GM12892 (cell line): Measurements from ENCODE around the gene BANF2.
A peak's percentile ranks its signal among the peaks of the same experiment; 100 is the strongest.

ENCODE experiments used
- DNase-seq: peaks from one replicate; pipeline ENCODE4 v3.0.0; 2011; ENCODE audit not compliant: insufficient read length
- FAIRE-seq: peaks from 2 replicates; lab custom pipeline; 2011; peaks lifted over from hg19 to GRCh38; lab: Jason Lieb, UNC
- POLR2A ChIP-seq: IDR thresholded peaks from 2 replicates; pipeline ENCODE4 v1.6.1; 2011; ENCODE audit warnings: low read depth, low read length, control low read depth
- POLR2AphosphoS5 ChIP-seq: IDR thresholded peaks from 2 replicates; pipeline ENCODE4 v1.6.1; 2011; ENCODE audit warnings: low read depth, low read length, control low read depth
- TAF1 ChIP-seq: IDR thresholded peaks from 2 replicates; pipeline ENCODE4 v1.6.1; 2011; ENCODE audit warnings: low read depth, mild to moderate bottlenecking, control low read depth, low read length, borderline replicate concordance

The BANF2 gene

DNA sequence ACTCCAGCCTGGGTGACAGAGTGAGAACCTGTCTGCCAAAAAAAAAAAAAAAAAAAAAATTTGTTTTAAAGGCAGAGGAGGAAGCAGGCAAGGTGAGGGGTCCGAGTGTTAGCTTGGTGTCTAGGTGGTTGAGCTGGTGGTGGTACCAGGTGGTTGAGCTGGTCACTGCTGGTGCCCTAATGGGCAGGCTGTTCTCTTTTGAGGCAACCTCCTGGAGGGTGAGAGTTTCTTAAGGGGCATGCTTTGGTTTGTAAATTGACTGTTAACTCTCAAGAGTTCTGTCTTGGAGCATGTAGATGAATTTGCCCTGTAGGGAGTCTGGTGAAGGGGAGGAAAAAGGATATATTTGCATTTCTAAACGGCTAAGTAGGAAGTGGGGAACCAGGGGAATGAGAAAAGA is 52.7 kb downstream of the BANF2 start:
- TF ChIP-seq POLR2A (no peak), TAF1 (no peak), POLR2AphosphoS5 (no peak)
- DNase-seq = no peak
- FAIRE-seq = no peak

DNA sequence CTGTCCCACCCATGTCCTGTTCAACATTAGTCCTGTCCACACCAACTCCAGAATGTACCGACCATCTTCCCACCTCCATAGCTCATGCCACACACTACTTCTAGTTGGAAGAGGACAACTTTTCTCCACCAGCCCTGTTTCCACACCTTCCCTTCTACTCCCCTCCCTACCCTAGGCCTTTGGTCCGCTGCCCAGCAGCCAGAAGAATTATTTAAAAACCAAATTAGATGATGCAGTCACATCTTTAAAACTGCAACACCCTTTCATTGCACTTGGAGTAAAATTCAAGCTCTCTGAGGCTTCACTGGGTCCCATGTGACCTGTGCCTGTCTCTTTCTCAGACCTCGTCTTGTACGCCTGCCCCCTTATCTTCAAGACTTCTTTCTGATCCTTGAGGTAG is 53.8 kb downstream of the BANF2 start:
- FAIRE-seq = no peak
- TF ChIP-seq POLR2A (no peak), POLR2AphosphoS5 (no peak), TAF1 (no peak)
- no peak for DNase-seq

DNA sequence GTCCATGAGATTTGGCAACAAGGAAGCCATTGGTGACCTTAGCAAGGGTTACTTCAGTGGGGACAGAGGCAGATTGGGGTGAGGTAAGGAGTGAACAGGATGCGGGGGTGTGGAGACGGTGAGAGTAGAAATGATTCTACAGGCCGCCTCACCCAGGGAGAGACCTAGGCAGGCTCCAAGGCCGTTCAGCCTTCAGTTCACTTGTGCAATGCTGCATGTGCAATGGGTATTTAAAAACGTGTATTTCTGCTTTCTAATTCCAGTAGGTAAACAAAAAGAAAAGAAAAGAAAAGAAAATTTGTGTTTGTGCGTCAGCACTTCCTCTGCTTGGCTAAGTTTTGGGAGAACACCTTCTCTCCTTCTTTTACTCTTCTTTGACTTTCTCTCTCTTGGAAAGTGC is 56.8 kb downstream of the BANF2 start:
- FAIRE-seq = no peak
- no peak for DNase-seq
- no peak for TF ChIP-seq TAF1
- TF ChIP-seq POLR2A = no peak
- no peak for TF ChIP-seq POLR2AphosphoS5

DNA sequence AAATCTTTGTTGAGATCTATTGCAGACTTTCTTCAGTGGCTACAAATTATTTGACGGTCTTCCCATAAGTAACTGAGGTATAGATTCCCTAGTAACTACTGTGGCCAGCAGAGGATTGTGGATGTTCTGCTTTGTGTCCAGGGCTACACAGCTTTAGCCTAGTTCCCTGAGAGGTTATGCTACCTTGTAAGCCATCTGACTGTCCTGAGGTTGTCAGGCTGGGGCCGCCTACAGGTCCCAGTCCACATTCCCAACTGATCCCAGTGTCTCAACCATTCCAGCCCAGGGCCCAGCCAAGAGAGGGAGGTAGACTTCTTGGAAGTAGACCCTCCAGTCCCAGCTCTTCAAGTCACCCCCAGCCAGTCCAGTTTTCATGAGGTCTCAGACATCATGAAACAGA is 57.7 kb downstream of the BANF2 start:
- FAIRE-seq (no peak), DNase-seq (no peak)
- TF ChIP-seq POLR2AphosphoS5 (no peak), TAF1 (no peak), POLR2A (no peak)

DNA sequence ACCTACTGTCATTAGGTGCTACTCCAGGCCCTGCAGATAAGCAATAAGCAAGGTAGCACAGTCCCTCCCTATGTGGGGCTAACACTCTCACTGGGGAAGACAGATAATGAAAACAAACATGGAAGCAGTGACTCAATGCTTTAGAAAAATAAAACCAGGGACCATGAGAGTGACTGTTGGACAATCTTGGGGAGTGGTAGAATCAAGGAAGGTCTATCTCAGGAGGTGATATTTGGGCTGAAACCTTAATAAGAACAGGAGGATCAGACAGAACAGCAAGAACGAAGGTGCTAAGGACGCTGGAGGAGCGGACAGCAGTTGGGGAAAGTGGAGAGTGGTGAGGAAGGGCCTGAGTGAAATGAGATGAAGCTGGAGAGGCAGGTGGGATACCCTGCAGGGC is 58.2 kb downstream of the BANF2 start:
- DNase-seq (no peak), FAIRE-seq (no peak)
- TF ChIP-seq TAF1 (no peak), POLR2A (no peak), POLR2AphosphoS5 (no peak)

DNA sequence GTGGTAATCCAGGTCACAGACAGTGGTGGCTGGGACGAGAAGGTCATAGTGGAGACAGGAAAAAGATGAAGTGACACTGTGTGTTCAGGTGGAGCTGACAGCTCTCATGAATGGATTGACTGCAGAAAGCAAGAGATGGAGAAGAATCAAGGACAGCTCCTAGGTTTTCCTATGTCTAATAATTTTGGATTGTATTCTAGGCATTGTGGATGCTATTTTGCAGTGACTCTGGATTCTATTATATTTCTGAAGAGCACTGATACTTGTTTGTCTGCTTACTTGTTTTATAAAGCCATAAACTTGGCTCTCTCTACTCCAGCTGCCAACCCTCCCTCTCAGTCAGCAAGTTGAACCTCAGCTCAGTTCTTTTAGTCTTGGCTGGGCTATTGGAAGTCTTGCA is 58.7 kb downstream of the BANF2 start:
- TF ChIP-seq POLR2A (no peak), TAF1 (no peak), POLR2AphosphoS5 (no peak)
- FAIRE-seq (no peak), DNase-seq (no peak)

DNA sequence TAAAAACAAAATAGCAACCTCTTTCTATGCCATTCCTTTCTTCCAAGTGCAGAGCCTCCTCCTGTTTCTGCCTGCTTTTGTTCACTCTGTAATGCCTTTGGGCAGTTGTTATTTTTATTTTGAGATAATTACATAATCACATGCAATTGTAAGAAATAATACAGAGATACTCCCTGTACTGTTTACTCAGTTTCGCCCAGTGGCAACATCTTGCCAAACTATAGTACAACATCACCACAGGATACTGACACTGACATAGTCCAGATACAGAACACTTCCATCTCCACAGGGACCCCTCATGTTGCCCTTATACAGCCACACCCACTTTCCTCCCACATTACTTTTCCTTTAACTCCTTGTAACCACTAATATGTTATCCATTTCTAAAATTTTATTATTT is 59.7 kb downstream of the BANF2 start:
- FAIRE-seq = no peak
- no peak for TF ChIP-seq POLR2A
- TF ChIP-seq TAF1 = no peak
- no peak for TF ChIP-seq POLR2AphosphoS5
- DNase-seq = no peak

DNA sequence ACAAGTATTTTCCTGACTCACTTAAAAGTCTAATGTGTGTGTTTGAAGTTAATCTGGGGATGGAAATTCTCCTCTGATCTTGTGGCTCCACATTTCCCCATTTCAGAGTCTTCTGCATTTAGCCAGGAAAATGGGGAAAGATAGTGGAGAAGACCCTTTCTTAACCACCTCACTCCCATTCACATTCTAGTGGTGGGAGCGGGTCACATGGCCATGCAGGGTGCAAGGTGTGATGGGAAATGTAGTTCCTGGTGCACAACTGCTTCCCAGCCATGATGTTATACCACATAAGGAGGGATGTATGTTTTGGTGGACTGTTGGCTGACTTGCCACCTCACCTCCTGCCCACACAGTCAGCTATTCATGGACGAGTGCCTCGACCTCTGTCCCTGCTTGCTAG is 61.8 kb downstream of the BANF2 start:
- TF ChIP-seq POLR2AphosphoS5 = no peak
- no peak for TF ChIP-seq POLR2A
- no peak for TF ChIP-seq TAF1
- DNase-seq = no peak
- FAIRE-seq = peak; percentile 78

DNA sequence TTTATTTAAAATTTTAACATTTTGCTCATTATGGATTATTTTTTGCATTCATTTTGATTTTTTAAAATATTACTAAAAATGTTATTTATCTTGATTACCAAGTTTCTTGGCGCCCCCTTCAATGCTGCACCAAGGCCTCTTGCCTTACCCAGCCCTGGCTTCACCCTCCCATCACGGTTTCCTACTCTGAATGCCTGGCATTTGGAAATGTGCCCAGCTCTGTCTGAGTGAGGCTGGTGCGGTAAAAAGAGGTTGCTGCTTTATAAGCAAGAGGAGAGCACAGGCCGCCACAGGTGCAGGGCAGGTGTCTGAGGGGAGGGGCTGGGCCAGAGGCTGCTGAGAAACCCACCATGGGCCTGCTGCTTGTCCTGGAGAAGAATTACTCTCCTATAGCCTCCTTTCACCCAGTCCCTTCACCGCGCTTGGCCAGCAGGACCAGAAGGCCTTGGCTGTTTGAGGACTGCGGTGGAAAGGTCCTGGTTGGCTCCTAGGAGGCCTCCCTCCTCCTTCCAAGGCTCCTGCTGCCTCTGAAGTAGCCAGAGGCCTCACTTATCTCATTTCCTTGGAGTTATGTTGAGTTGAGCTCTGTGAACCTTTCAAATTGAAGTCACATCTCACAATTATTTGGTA is 62.6 kb downstream of the BANF2 start:
- TF ChIP-seq POLR2AphosphoS5 = no peak
- no peak for TF ChIP-seq TAF1
- no peak for TF ChIP-seq POLR2A
- DNase-seq (no peak), FAIRE-seq (no peak)

DNA sequence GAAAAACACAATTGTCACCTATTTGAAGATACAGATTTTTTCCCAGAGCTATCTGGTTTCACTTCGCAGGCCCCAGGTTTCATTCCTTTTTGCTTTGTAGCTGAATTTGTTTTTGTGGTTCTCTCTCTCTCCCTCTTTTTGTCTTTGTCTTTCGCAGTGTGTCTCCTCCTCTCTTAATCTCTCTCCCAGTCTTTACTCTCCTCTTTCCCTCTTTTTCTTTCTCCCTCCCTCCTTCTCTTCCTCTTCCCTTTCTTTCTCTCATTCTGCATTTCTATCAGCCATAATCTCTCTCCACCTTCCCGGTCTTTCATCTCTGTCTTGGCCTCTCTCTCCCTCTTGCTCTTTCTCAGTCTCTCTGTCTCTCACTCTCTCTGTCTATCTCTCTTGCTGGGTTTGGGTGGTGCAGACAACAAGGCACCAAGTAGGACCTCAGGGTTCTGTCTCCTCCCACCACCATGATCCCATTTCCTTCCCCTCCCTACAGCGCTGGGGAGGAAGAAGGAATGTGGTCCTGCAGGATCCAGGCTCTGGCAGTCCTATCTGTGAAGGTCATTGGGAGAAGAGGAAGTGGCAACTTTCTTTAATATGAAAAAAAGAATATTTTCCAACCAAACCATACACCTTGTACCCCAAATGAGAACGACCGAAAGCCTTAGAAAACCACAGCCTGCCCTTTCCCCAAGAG is 63.2 kb downstream of the BANF2 start:
- FAIRE-seq (no peak), DNase-seq (no peak)
- TF ChIP-seq POLR2A (no peak), POLR2AphosphoS5 (no peak), TAF1 (no peak)

DNA sequence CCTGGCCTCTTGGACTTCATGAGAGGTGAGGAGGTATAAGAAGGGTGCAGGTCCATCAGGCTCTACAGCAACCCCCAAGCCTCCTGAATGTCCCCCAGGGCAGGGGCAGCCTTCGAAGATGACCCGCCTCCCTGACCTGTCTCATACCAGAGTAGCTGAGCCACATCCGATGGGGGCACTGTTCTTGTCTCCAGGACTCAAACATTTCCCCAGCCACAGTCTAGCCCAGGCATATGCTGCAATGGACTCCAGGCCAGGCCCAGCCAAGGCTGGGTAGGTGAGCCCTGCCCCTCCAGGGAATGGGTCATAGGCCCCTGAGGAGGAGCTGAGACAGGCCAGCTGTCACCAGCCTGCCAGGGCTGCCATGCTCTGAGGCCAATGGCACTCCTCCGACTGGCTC is 65.3 kb downstream of the BANF2 start:
- DNase-seq (no peak), FAIRE-seq (no peak)
- TF ChIP-seq POLR2AphosphoS5 = no peak
- no peak for TF ChIP-seq TAF1
- no peak for TF ChIP-seq POLR2A

DNA sequence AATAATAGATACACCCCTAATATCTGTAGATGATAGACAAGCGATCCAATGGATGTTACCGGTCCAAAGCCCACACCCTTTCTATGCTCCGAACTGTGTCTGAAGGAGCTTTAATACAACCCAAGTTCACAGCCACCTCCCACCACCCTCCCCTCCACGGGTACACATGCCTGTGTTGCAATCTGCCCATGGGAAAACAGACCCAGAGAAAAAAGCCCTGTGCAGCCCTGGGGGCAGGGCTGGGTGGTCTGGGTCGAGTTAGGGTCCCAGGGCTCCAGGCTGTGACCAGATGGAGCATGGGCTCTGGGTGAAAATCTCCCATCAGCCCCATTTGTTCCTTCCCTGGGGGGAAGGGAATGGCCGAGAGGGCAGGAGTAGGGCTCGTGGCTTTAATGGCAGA is 65.8 kb downstream of the BANF2 start:
- DNase-seq (no peak), FAIRE-seq (no peak)
- TF ChIP-seq TAF1 (no peak), POLR2A (no peak), POLR2AphosphoS5 (no peak)
